H9 (cell line): Measurements from ENCODE around the gene KRT6C. TPM values are rescaled to one million over a fixed set of nuclear protein-coding genes. Genes with fewer than 3 reads are reported as not detected.

ENCODE experiments used
- DNase-seq: peaks from one replicate; pipeline ENCODE4 v3.0.0-alpha.2; 2017
- H2AFZ ChIP-seq: one replicate; pipeline ENCODE4 v1.6.1; 2013; ENCODE audit warnings: mild to moderate bottlenecking, low read length, control low read depth, moderate library complexity
- H2AK5ac ChIP-seq: 2 replicates; pipeline ENCODE4 v1.6.1; 2013; ENCODE audit warnings: low read length, control low read depth, mixed read lengths; ENCODE audit not compliant: insufficient read length
- H2BK120ac ChIP-seq: one replicate; pipeline ENCODE4 v1.6.1; 2013; ENCODE audit warnings: low read depth, mild to moderate bottlenecking, low read length, control low read depth, inconsistent platforms; ENCODE audit not compliant: poor library complexity, severe bottlenecking
- H2BK12ac ChIP-seq: 2 replicates; pipeline ENCODE4 v1.6.1; 2013; ENCODE audit warnings: low read length, control low read depth, mixed read lengths, low read depth; ENCODE audit not compliant: insufficient read length
- H2BK15ac ChIP-seq: 2 replicates; pipeline ENCODE4 v1.6.1; 2013; ENCODE audit warnings: low read depth, low read length, control low read depth
- H2BK20ac ChIP-seq: one replicate; pipeline ENCODE4 v1.6.1; 2013; ENCODE audit warnings: low read depth, mild to moderate bottlenecking, low read length, control low read depth, inconsistent platforms; ENCODE audit not compliant: poor library complexity, severe bottlenecking
- H2BK5ac ChIP-seq: 2 replicates; pipeline ENCODE4 v1.6.1; 2013; ENCODE audit warnings: low read length, control low read depth, mixed read lengths; ENCODE audit not compliant: insufficient read length
- H3K14ac ChIP-seq: 2 replicates; pipeline ENCODE4 v1.6.1; 2013; ENCODE audit warnings: low read length, control low read depth; ENCODE audit not compliant: insufficient read depth
- H3K18ac ChIP-seq: 2 replicates; pipeline ENCODE4 v1.6.1; 2013; ENCODE audit warnings: low read depth, mild to moderate bottlenecking, mixed read lengths, low read length, control low read depth; ENCODE audit not compliant: insufficient read length
- H3K23ac ChIP-seq: 2 replicates; pipeline ENCODE4 v1.6.1; 2013; ENCODE audit warnings: low read length, control low read depth, mixed read lengths, low read depth; ENCODE audit not compliant: insufficient read length
- H3K23me2 ChIP-seq: 2 replicates; pipeline ENCODE4 v1.6.1; 2013; ENCODE audit warnings: low read depth, mild to moderate bottlenecking, mixed read lengths, low read length, control low read depth; ENCODE audit not compliant: insufficient read length, poor library complexity, severe bottlenecking
- H3K27ac ChIP-seq: 2 replicates; pipeline ENCODE4 v1.5.1; 2013; ENCODE audit warnings: low read length, control low read depth, mixed read lengths, low read depth; ENCODE audit not compliant: insufficient read length
- H3K27me3 ChIP-seq: 2 replicates; pipeline ENCODE4 v1.6.1; 2013; ENCODE audit warnings: low read length, control low read depth, inconsistent platforms; ENCODE audit not compliant: insufficient read depth
- H3K4ac ChIP-seq: 2 replicates; pipeline ENCODE4 v1.6.1; 2013; ENCODE audit warnings: low read depth, mild to moderate bottlenecking, control low read depth, inconsistent platforms, low read length, moderate library complexity
- H3K4me1 ChIP-seq: 2 replicates; pipeline ENCODE4 v1.6.1; 2013; ENCODE audit warnings: low read length, control low read depth, inconsistent platforms; ENCODE audit not compliant: insufficient read depth
- H3K4me2 ChIP-seq: 2 replicates; pipeline ENCODE4 v1.6.1; 2013; ENCODE audit warnings: low read length, control low read depth, mixed read lengths; ENCODE audit not compliant: insufficient read length, insufficient read depth
- H3K56ac ChIP-seq: 2 replicates; pipeline ENCODE4 v1.6.1; 2013; ENCODE audit warnings: low read depth, mild to moderate bottlenecking, mixed read lengths, low read length, control low read depth; ENCODE audit not compliant: insufficient read length
- H3K79me1 ChIP-seq: 2 replicates; pipeline ENCODE4 v1.6.1; 2013; ENCODE audit warnings: low read depth, mild to moderate bottlenecking, moderate library complexity, low read length, control low read depth, inconsistent platforms; ENCODE audit not compliant: insufficient read depth, poor library complexity, severe bottlenecking
- H3K79me2 ChIP-seq: 2 replicates; pipeline ENCODE4 v1.6.1; 2013; ENCODE audit warnings: low read length, control low read depth, inconsistent platforms; ENCODE audit not compliant: insufficient read depth
- H3K9ac ChIP-seq: 2 replicates; pipeline ENCODE4 v1.6.1; 2013; ENCODE audit warnings: low read length, control low read depth, mixed read lengths; ENCODE audit not compliant: insufficient read length; ENCODE audit errors: extremely low read depth
- H3K9me3 ChIP-seq: one replicate; pipeline ENCODE4 v1.6.1; 2013; ENCODE audit warnings: low read depth, low read length, inconsistent platforms; ENCODE audit not compliant: control insufficient read depth
- H3T11ph ChIP-seq: one replicate; pipeline ENCODE4 v1.6.1; 2013; ENCODE audit warnings: mild to moderate bottlenecking, low read length, control low read depth, inconsistent platforms
- H4K20me1 ChIP-seq: one replicate; pipeline ENCODE4 v1.6.1; 2013; ENCODE audit not compliant: control insufficient read depth, insufficient read length, insufficient read depth
- H4K5ac ChIP-seq: 2 replicates; pipeline ENCODE4 v1.6.1; 2013; ENCODE audit warnings: low read depth, mild to moderate bottlenecking, mixed read lengths, low read length, control low read depth; ENCODE audit not compliant: insufficient read length
- H4K8ac ChIP-seq: replicated peaks from 2 replicates; pipeline ENCODE4 v1.6.1; 2013; ENCODE audit warnings: low read length, control low read depth, mixed read lengths, low read depth; ENCODE audit not compliant: insufficient read length
- H4K91ac ChIP-seq: 2 replicates; pipeline ENCODE4 v1.6.1; 2013; ENCODE audit warnings: low read depth, mild to moderate bottlenecking, moderate library complexity, mixed read lengths, low read length, control low read depth; ENCODE audit not compliant: insufficient read length
- H3K27ac Mint-ChIP-seq, 3 experiments: 2 replicates in 2 of 3; 3 replicates in 1 of 3; pipeline ENCODE4 v1.8.0; 2020 to 2021; ENCODE audit warnings: mixed read lengths in 3 of 3, mild to moderate bottlenecking in 1 of 3, moderate library complexity in 1 of 3
- H3K27me3 Mint-ChIP-seq: 2 replicates; pipeline ENCODE4 v1.8.0; 2021; ENCODE audit warnings: low read depth, mild to moderate bottlenecking, moderate library complexity, mixed read lengths
- H3K36me3 Mint-ChIP-seq, 3 experiments: 2 replicates in 2 of 3; 3 replicates in 1 of 3; pipeline ENCODE4 v1.8.0; 2020 to 2021; ENCODE audit warnings: low read depth in 3 of 3, mixed read lengths in 3 of 3; ENCODE audit not compliant: insufficient read depth in 1 of 3
- H3K4me1 Mint-ChIP-seq, 2 experiments: 2 replicates each; pipeline ENCODE4 v1.8.0; 2020; ENCODE audit warnings: mixed read lengths in 2 of 2
- H3K4me3 Mint-ChIP-seq, 2 experiments: 2 replicates in 1 of 2; 3 replicates in 1 of 2; pipeline ENCODE4 v1.8.0; 2020 to 2021; ENCODE audit warnings: mild to moderate bottlenecking in 2 of 2, mixed read lengths in 2 of 2, moderate library complexity in 1 of 2
- H3K9me3 Mint-ChIP-seq, 2 experiments: 2 replicates in 1 of 2; 3 replicates in 1 of 2; pipeline ENCODE4 v1.8.0; 2020; ENCODE audit warnings: mild to moderate bottlenecking in 2 of 2, mixed read lengths in 2 of 2, moderate library complexity in 1 of 2
- WGBS: extraction: QIAGEN DNeasy Blood & Tissue Kit; methylation state at CpG from one replicate; pipeline ENCODE4 v1.1.7; 2013; ENCODE audit warnings: missing lambda C conversion rate, low lambda C conversion rate, mixed read lengths; ENCODE audit not compliant: insufficient read length; ENCODE audit errors: extremely low coverage; 5-methylcytosine and 5-hydroxymethylcytosine counted together
- total RNA-seq: library from RNA; stranded (reverse); gene quantifications from 2 replicates; pipeline ENCODE4 v1.2.1, GENCODE V29; 2021
- TF ChIP-seq, protein P1 (sequence below): fragments of 200-600 bp; sonication (generic); conservative IDR thresholded peaks from 3 replicates; pipeline ENCODE4 v1.8.0; 2021; ENCODE audit warnings: antibody characterized with exemption, mild to moderate bottlenecking

The KRT6C gene
- total RNA-seq, 1 experiment from 2014 or later, result not detected

DNA sequence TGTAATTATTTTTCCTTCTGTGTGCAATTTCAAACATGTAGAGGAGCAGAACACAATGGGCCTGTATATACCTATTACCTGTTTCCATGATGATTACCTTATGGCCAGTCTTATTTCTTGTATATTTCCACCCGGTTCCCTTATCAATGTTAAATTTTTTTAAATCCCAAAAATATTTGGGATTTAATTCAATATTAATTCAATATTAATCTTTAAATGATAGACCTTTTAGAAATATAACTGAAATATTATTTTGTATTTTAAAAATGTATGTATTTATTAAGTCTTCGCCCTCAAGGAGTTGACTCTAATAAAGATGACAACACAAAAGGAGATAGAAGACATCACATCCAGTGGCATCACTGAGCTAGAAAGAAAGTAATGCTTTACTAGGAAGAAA, 607 bp upstream of the KRT6C start:
- Histone ChIP-seq H3K56ac (no peak overlapping the region), H4K8ac (no peak overlapping the region), H3K4me1 (no peaks in the 10 kb centered on the region), H3K4me2 (no peak overlapping the region), H3K4ac (no peak overlapping the region), H2BK15ac (no peak overlapping the region), H3K18ac (no peak overlapping the region), H3K79me1 (no peaks in the 10 kb centered on the region), H2BK20ac (no peak overlapping the region), H4K5ac (no peak overlapping the region), H3K23me2 (no peaks in the 10 kb centered on the region), H3K27me3 (no peaks in the 10 kb centered on the region), H3K9me3 (no peaks in the 10 kb centered on the region), H4K20me1 (no peaks in the 10 kb centered on the region), H2BK5ac (no peak overlapping the region), H3K9ac (no peak overlapping the region), H2AFZ (no peak overlapping the region), H3K23ac (no peak overlapping the region), H3K14ac (no peak overlapping the region), H2BK120ac (no peak overlapping the region), H3K79me2 (no peaks in the 10 kb centered on the region), H3K27ac (no peak overlapping the region), H4K91ac (no peak overlapping the region), H2AK5ac (no peak overlapping the region), H2BK12ac (no peak overlapping the region), H3T11ph (no peak overlapping the region)
- H3K4me3 Mint-ChIP-seq, result no peak overlapping the region
- peaks cover 0 to 2% (median 0%) of the 10 kb centered on the region in 3 experiments; a peak in 2 of 7 replicates for H3K36me3 Mint-ChIP-seq
- H3K9me3 Mint-ChIP-seq, result peaks cover 15 to 27% of the 10 kb centered on the region in 2 experiments; a peak in 4 of 5 replicates
- peaks cover 2% of the 10 kb centered on the region for H3K27me3 Mint-ChIP-seq
- WGBS, result no CpG with 5 or more reads among the region's 2 CpGs
- no peaks in the 10 kb centered on the region for H3K4me1 Mint-ChIP-seq
- DNase-seq, result no peak
- TF ChIP-seq, protein P1, sequence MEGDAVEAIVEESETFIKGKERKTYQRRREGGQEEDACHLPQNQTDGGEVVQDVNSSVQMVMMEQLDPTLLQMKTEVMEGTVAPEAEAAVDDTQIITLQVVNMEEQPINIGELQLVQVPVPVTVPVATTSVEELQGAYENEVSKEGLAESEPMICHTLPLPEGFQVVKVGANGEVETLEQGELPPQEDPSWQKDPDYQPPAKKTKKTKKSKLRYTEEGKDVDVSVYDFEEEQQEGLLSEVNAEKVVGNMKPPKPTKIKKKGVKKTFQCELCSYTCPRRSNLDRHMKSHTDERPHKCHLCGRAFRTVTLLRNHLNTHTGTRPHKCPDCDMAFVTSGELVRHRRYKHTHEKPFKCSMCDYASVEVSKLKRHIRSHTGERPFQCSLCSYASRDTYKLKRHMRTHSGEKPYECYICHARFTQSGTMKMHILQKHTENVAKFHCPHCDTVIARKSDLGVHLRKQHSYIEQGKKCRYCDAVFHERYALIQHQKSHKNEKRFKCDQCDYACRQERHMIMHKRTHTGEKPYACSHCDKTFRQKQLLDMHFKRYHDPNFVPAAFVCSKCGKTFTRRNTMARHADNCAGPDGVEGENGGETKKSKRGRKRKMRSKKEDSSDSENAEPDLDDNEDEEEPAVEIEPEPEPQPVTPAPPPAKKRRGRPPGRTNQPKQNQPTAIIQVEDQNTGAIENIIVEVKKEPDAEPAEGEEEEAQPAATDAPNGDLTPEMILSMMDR, result no peak
- H3K27ac Mint-ChIP-seq, result no peak overlapping the region
